Panc1 (cell line): Measurements from ENCODE around the gene MRPL55.

Experiments
- CTCF ChIP-seq: fragments of 450-650 bp; IDR thresholded peaks from 2 replicates; pipeline ENCODE4 v1.5.1; 2017; ENCODE audit warnings: mild to moderate bottlenecking
- POLR2AphosphoS5 ChIP-seq: IDR thresholded peaks from 2 replicates; pipeline ENCODE4 v1.6.1; 2012; ENCODE audit warnings: mild to moderate bottlenecking, low read depth, low read length, moderate library complexity
- SIN3A ChIP-seq: IDR thresholded peaks from 2 replicates; pipeline ENCODE4 v1.6.1; 2012; ENCODE audit warnings: low read depth, mild to moderate bottlenecking, low read length, moderate library complexity, borderline replicate concordance; ENCODE audit not compliant: insufficient read depth
- TCF7L2 ChIP-seq: IDR thresholded peaks from 2 replicates; pipeline ENCODE4 v1.6.1; 2011; ENCODE audit warnings: mild to moderate bottlenecking, low read depth, low read length, inconsistent platforms

GRCh38 chr1:228060458-228061190 lies 48.5 kb downstream of the MRPL55 start:
- no peak for TF ChIP-seq CTCF
- no peak for TF ChIP-seq POLR2AphosphoS5
- TF ChIP-seq SIN3A, result no peak
- no peak for TF ChIP-seq TCF7L2
